SK-N-DZ (cell line): Measurements from ENCODE around the gene TBC1D19.

Experiments
- DNase-seq: peaks from one replicate; pipeline ENCODE4 v3.0.0-alpha.2; 2015; ENCODE audit warnings: low spot score

Gene TBC1D19

DNA sequence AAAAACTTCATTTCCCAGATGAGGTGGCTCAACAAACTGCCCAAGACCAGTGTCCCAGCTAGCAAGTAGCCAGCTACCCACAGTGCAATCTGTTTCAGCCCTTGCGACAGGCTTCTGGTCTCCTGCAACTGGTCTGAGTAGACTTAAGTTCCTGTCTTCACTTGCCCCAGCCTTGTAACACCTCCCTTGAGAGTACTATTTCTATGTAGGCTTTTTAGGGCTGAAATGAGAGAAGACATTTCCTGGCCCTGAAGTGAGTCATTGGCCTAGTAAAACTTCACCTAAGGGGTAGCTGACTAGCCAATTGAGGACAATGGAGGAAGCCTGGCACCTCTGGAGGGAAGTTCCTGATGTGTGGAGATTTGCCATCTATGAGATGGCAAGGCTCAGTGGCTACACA, 196.7 kb downstream of the TBC1D19 start:
- DNase-seq, result no peak

- no peak for DNase-seq
Measured at GRCh38 chr4:26782168-26782829, 198.4 kb downstream of the TBC1D19 start.

- DNase-seq, result no peak
Measured at GRCh38 chr4:26782830-26783202, 198.9 kb downstream of the TBC1D19 start.

- DNase-seq, result no peak
Measured at GRCh38 chr4:26784207-26784865, 200.5 kb downstream of the TBC1D19 start.

GRCh38 chr4:26785312-26785711, 201.4 kb downstream of the TBC1D19 start:
- no peak for DNase-seq

DNA sequence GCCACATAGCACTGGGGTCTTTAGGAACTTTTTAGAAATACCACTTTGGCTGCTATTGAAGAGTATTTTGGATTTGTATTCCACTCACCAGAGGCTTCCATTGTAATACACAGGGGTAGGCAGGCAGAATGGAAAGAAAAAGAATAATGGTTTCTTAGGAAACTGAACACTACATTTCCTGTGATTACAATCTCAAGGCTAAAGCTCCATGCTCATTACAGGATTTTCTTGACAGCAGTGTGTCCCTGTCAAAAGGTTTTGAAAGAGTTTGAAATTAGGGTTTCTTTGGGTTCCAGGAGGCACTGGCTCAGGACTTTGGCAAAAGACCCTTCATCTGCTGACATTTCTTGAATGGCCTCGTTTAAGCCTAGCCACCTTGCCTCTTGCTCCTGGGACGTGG, 201.9 kb downstream of the TBC1D19 start:
- no peak for DNase-seq

DNA sequence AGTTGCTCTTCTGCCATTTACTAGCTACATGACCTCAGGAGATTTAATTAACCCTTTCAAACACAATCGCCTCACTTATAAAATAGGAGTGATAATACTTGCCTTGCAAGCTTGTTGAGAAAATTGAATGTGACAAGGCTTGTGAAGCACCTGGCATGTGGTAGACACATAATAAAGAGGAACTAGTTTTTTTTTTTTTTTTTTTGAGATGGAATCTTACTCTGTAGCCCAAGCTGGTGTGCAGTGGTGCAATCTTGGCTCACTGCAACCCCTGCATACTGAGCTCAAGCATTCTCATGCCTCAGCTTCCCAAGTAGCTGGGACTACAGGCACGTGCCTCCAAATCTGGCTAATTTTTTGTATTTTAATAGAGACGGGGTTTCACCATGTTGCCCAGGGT, 203.0 kb downstream of the TBC1D19 start:
- DNase-seq, result peak; percentile 64

DNA sequence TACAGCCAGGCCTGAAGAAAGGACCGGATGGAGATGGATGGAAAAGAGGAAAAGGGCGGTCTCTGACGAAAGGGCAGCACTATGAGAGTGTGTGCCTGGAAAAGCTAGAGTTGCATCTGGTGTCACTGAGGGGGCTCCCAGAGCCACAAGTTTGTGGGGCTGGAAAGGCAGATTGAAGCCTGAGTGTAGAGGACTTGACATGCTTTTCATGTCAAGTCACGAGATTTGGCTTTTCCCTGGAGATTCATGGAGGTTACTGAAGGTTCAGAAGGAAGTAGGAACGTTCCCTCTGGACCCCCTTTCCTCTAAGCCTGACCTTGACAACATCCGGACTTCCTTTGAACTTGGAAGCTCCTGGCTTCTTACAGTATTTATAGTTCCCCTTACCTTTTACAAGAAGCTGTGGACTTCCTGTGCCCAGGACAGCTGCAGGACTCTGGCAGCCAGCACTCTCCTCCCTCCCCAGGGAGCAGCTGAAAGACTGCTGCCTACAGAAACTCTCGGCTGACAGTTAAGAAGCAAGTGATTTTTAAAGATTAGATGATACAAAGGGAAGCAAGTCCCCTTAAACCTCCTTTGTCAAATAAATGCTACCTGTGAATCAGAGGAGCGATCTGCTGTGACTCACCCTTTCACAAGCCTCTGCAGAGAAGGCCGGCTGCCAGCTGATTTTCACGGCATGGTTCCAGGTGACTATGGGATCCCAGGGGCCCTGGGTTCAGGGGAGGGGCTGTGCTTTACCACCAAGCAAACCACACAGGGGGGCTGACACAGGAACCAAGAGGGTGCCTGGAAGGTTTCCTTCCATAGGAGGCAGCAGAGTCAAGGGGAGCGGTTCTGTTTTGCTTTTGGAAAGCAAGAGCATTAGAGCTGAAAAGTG, 203.8 kb downstream of the TBC1D19 start:
- peak; percentile 47 for DNase-seq

DNA sequence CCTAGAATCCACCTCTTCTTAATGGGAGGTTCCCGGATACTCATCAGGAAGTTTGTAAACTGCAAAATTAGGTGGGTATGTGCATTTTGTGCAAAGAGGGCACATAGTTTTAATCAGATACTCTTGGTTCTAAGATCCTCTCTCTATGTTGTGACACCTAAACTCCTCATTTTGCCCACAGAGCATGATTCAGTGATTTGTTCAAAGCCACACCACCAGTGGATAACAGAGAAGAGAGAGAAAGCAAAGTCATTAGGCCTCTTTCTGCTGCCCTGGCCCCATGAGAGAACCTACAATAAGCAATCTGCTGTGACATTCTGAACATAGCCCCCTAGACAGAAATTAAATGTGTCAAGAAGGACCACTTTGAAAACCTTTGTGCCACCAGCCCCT, 204.5 kb downstream of the TBC1D19 start:
- no peak for DNase-seq

DNA sequence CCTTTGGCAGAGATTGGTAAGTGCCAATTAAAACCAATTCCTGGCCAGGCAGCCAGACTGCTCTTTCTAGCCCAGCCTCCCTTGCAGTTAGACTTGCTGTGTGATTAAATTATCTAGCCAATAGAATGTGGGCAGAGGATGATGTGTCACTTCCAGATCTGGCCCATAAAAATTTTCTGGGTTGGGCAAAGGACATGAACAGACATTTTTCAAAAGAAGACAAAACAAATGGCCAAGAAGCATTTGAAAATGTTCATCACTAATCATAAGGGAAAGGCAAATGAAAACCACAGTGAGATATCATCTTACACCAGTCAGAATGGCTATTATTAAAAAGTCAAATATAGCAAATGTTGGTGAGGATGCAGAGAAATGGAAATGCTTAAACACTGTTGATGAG, 205.3 kb downstream of the TBC1D19 start:
- DNase-seq, result no peak

DNA sequence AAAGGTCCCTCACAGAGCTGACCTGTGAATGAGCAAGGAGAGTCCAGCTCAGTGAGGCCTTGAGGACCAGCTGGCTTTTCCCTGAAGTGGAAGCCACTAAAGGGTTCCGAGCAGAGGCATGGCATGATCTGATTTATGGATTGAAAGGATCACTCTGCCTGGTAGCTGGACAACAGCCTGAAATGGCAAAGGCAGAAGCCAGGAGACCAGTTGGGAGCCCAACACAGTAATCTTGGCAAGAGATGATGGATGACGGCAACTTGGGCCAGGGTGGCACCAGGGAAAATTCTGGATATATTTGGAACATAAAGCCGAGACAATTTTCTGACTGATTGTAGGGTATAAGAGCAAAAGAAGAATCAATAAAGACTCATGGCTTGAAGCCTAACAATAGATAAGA, 207.5 kb downstream of the TBC1D19 start:
- no peak for DNase-seq

DNA sequence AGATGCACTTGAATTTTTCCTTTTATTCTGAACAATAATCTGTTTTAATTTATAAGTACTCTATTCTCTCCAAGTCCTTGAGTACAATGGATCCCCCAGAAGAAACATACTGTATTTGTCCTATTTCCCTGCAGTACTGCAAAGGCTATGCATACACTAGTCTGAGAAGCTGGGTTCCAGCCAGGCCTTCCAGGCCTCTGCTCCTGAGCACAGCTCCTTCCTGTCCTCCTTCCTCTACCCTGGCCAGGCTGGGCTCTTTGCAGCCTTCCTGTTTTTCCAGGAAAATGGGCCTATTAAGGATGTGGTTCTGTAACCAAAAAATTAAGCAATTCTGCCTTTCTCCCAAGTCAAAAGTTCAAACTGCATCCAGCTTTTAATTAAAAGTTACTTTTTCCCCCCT, 208.8 kb downstream of the TBC1D19 start:
- no peak for DNase-seq

DNA sequence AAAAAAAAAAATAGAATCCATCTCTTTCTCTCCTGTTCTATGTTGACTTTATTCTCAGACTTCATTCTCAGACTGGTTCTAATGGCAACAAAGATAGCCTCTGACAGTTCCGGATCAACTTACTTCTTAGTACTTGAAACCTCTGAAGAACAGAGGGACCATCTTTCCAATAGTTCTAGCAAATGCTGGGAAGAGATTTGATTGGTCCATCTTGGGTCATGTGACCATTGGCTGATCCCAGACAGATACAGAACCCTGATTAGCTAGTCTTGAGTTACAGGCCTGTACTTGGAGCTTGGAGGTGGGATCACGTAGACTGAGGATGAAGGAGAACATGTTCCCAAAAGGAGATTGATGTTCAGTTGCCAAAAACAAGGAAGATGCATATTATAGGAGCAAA, 209.9 kb downstream of the TBC1D19 start:
- DNase-seq, result peak; percentile 28

GRCh38 chr4:26796081-26796480, 212.2 kb downstream of the TBC1D19 start:
- DNase-seq, result no peak

DNA sequence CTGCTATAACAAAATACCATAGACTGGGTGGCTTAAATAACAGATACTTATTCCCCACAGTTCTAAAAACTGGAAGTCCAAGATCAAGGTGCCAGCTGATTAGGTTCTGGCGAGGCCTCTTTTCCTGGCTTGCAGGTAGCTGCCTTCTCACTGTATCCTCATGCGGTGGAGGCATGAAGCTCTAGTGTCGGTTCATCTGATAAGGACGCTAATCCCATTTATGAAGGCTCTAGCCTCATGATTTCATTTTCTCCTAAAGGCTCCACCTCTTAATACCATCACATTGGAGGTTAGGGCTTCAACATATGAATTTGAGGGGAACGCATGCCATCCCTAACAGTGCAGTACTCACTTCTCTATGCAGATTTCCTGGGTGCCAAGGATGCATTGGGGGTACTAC, 218.9 kb downstream of the TBC1D19 start:
- peak; percentile 75 for DNase-seq

DNA sequence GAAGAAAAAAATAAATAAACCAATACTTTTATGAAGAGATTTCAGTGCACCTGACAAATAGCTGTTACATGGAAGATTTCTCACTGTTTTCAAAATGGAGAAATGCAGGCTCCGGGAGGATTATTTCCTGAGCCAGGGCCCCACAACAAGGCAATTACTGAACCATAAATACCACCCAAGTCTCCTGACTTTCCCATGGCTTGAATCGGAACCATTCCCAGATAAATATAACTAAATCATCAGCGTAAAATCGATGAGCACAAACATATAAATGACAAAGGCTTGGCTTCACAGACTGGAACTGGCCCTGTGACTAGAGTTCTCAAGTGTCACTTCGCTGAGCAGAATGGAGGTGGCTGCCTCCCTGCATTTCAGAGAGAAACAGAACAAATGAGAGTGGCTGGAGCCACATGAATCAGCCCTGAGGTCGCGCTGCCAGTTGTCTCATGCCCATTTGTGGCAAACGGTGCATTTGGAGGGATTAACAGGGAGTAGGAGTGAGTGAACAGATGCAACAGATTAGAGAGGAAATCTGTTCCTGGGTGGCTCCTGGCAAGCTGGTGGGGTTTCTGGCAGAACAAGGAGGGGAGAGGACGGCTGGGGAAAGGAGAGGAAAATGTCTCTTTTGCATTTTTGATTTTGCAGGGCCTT, 219.5 kb downstream of the TBC1D19 start:
- DNase-seq, result no peak

DNA sequence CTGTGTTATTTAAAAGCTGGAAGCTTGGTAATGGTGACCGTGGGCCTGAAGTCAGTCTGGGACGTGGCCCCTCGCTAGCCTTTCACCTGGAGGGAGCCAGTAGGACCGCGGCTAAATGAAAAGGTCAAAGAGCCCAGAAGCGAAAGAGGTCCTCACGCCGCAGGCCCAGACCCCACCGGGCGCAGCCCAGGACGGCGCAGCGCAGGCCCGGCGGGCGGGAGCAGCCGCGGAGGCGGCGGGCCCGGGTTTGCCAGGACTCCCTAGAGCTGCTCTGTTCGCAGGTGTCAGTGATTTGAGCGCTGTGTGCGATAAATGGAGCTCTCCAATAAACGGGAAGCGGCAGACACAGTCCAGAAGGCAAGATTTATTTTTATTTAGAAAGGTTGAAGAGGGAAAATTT, 220.6 kb downstream of the TBC1D19 start:
- DNase-seq, result no peak

DNA sequence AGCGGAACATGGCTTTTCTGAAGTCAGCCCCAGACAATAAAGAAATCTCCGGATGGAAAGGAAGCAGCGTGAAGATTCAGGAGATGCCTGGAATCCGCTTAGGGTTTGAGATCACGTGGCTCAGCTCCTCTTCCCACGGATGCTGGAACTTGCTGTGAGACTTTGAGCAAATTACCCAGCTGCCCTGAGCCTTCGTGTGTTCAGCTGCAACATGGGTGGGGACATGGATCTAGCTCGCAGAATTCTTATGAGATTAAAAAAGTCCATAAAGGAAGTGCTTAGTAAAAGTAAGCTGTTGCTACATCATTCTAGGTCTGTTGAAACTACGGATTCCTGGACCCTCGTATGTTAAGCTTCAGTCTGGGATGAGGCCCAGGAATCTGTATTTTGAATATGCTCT, 221.0 kb downstream of the TBC1D19 start:
- no peak for DNase-seq
